Neuron (in vitro differentiated cells): ENCODE results near the gene GNAT3.

Experiments used
- H2AFZ ChIP-seq: one replicate; pipeline ENCODE4 v1.6.1; 2013; ENCODE audit warnings: low read depth, mild to moderate bottlenecking, inconsistent platforms, low read length, moderate library complexity
- H3K27me3 ChIP-seq: one replicate; pipeline ENCODE4 v1.6.1; 2013; ENCODE audit warnings: low read length; ENCODE audit not compliant: insufficient read depth
- H3K36me3 ChIP-seq: one replicate; pipeline ENCODE4 v1.6.1; 2013; ENCODE audit warnings: low read length; ENCODE audit not compliant: insufficient read depth
- H3K4me1 ChIP-seq: one replicate; pipeline ENCODE4 v1.6.1; 2013; ENCODE audit warnings: low read length; ENCODE audit not compliant: insufficient read depth
- H3K4me3 ChIP-seq: 2 replicates; pipeline ENCODE4 v1.5.1; 2013; ENCODE audit warnings: mild to moderate bottlenecking, low read length, moderate library complexity
- H3K9me3 ChIP-seq: one replicate; pipeline ENCODE4 v1.6.1; 2013; ENCODE audit warnings: low read length

GNAT3 gene

DNA sequence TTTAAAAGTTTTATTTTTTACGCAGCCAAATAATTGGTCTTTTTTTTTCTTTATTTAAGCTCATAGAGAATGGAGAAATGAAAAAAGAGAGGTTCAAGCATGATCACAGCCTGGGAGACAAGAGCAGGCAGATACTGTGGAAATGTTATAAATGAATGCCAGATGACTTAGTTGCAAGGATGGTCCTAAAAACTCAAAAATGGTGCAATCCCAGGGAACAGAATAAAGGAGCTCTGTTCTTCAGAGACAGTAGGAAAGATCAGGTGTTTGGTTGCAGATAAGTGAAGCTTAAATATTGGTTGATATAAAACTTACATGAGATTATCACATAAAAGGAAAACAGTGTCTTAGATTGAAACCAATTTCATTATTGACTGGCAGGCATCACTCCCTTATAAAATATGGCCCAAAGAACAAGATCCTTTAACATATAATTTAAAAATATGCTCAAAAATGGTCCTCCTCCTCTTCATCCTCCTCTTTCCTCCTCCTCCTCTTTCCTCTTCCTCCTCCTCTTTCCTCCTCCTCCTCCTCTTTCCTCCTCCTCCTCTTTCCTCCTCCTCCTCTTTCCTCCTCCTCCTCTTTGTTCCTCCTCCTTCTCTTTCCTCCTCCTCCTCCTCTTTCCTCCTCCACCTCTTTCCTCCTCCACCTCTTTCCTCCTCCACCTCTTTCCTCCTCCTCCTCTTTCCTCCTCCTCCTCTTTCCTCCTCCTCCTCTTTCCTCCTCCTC is 18.6 kb downstream of the GNAT3 start:
- no peaks in the 10 kb centered on the region for H3K9me3 ChIP-seq
- no peaks in the 10 kb centered on the region for H3K27me3 ChIP-seq
- no peak overlapping the region for H3K4me3 ChIP-seq
- no peak overlapping the region for H2AFZ ChIP-seq
- no peaks in the 10 kb centered on the region for H3K4me1 ChIP-seq
- no peaks in the 10 kb centered on the region for H3K36me3 ChIP-seq

DNA sequence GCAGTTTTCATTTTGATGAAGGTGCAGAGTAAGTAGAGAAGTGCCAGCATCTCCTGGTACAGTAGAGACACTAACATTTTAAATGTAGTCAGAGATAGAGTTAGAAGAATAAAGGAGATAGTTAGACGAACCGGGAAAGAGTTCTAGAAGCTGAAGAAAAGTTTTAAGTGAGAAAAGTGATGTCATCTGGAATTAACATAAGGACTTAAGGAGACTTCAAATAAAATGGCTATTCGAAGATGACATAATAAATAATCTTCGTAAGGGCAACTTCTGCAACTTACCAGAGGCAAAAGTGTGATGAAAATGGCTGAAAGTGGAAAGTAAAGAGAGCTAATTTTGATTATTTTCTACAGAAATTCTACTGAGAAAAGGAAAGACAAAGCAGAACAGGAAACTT is 20.4 kb downstream of the GNAT3 start:
- H3K27me3 ChIP-seq: no peaks in the 10 kb centered on the region
- no peak overlapping the region for H2AFZ ChIP-seq
- H3K9me3 ChIP-seq: no peaks in the 10 kb centered on the region
- no peaks in the 10 kb centered on the region for H3K36me3 ChIP-seq
- H3K4me1 ChIP-seq: no peaks in the 10 kb centered on the region
- no peak overlapping the region for H3K4me3 ChIP-seq

DNA sequence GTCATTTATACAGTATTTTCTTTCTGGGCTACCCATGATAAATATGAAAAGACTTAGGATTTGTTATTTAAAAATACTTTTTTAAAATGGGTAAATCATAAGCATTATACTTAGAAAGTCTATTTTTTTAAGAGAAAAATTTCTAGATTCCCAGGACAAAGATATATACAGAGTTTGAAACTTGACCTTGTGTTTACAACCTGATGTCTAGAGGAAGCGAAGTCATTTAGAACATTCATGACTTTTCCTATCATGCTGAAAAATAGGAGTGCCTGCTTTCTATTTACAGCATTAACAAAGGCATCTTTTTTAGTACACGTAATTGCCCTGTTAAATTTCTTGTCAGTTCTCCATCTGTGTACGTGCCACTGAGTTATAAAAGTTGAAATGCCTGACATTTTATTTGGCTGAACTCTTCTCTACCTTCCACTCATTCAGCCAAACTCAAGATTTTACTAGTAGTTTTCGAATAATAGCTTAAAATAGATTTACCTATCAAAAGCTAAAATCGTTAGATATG is 23.0 kb downstream of the GNAT3 start:
- Histone ChIP-seq H2AFZ (no peak overlapping the region), H3K4me3 (no peak overlapping the region), H3K36me3 (no peaks in the 10 kb centered on the region), H3K4me1 (no peaks in the 10 kb centered on the region), H3K27me3 (no peaks in the 10 kb centered on the region), H3K9me3 (no peaks in the 10 kb centered on the region)

DNA sequence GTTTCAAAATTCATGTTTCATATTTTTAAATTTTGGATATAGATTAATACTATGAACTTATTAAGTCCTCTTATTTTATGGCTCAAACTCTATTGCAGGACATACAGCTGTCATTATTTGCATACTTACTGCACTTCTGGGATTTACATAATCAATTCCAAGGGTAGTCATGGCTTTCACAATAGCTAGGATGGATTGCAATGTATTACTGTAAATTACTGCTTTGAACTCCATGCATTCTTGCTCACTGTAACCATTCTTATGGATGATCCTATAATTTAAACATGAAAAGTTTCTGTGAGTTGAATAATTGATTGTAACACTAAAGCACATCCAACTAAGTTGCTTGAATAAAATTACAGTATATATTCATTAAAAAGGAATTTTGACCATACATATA is 23.5 kb downstream of the GNAT3 start:
- Histone ChIP-seq H3K36me3 (no peaks in the 10 kb centered on the region), H3K9me3 (no peaks in the 10 kb centered on the region), H2AFZ (no peak overlapping the region), H3K27me3 (no peaks in the 10 kb centered on the region), H3K4me3 (no peak overlapping the region), H3K4me1 (no peaks in the 10 kb centered on the region)

DNA sequence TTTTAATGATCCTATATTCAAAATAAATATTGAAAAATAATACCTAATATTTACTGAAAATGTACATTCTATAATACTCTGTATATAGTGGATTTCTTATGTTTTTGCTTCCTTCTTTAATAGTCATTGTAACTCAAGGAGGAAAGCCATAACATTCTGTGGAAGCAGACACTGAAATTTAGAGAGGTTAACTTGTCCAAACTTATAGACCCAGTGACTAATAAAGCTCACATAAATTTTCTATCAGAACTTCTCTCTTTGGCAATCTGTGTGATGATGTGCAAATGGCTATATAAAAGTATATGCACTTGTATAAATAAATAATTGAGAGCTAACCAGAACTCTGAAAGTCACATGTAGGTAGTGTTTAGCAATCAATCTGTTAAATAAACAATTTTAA is 26.1 kb downstream of the GNAT3 start:
- no peaks in the 10 kb centered on the region for H3K4me1 ChIP-seq
- H2AFZ ChIP-seq: no peak overlapping the region
- H3K4me3 ChIP-seq: no peak overlapping the region
- no peaks in the 10 kb centered on the region for H3K9me3 ChIP-seq
- no peaks in the 10 kb centered on the region for H3K36me3 ChIP-seq
- H3K27me3 ChIP-seq: no peaks in the 10 kb centered on the region

DNA sequence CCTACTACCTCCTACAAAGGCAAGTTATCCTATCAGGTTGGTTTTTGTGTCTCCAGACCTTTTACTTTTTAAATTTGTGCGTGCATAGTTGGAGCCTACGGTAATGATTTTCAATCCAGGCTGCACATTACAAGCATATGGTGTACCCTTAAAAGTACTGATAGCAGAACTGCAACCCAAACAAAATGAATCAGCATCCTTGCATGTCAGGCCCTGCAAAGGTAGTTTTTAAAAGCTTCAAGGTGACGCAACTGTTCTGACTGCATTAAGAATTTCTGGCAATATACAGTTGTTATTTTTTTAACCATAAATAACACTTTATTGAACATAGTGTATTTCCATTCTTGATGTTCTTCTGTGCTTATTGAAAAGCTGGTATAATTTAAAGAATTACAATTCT is 28.9 kb downstream of the GNAT3 start:
- no peak overlapping the region for H3K4me3 ChIP-seq
- H2AFZ ChIP-seq: no peak overlapping the region
- no peaks in the 10 kb centered on the region for H3K36me3 ChIP-seq
- H3K4me1 ChIP-seq: no peaks in the 10 kb centered on the region
- no peaks in the 10 kb centered on the region for H3K9me3 ChIP-seq
- H3K27me3 ChIP-seq: no peaks in the 10 kb centered on the region

DNA sequence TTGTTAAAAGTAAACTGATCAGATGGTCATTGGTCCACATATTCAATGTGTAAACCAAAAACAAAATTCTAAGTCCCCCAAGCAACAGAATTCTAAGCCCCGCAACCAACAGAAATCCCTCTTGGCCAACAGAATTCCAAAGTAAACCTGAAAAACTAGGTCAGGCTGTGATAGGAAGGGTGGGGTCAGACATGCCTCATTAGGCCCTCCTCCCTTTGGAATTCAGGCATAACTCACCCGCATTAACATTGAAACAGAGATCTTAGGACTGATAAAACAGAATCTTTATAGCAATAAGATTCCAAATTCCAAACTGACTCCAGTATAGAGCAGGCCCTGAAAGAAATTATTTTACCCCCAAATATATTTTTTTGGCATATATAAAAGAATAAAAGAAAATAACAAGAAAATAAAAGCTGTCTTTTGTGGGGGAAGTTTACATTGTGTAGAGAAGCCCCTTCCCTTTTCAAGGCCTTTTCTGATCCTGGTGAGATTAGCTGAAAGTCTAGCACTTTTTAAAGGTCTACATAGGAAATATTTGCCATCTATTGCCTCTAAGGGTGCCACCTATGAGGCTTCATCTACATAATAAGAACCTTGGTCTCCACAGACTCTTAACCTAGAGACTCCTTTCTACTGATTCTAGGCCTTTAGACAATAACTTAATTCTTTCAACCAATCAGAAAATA is 30.5 kb downstream of the GNAT3 start:
- Histone ChIP-seq H3K36me3 (no peaks in the 10 kb centered on the region), H2AFZ (no peak overlapping the region), H3K27me3 (no peaks in the 10 kb centered on the region), H3K9me3 (no peaks in the 10 kb centered on the region), H3K4me1 (no peaks in the 10 kb centered on the region), H3K4me3 (no peak overlapping the region)

DNA sequence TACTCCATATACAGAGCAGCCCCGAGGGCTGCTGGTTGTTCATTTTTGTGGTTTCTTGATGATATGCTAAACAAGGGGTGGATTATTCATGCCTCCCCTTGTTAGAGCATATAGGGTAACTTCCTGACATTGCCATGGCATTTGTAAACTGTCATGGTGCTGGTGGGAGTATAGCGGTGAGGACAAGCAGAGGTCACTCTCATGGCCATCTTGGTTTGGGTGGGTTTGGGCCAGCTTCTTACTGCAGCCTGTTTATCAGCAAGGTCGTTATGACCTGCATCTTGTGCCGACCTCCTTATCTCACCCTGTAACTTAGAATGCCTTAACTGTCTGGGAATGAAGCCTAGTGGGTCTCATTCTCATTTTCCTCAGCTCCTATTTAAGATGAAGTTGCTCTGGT is 31.3 kb downstream of the GNAT3 start:
- Histone ChIP-seq H2AFZ (no peak overlapping the region), H3K9me3 (no peaks in the 10 kb centered on the region), H3K36me3 (no peaks in the 10 kb centered on the region), H3K27me3 (no peaks in the 10 kb centered on the region), H3K4me3 (no peak overlapping the region), H3K4me1 (no peaks in the 10 kb centered on the region)

DNA sequence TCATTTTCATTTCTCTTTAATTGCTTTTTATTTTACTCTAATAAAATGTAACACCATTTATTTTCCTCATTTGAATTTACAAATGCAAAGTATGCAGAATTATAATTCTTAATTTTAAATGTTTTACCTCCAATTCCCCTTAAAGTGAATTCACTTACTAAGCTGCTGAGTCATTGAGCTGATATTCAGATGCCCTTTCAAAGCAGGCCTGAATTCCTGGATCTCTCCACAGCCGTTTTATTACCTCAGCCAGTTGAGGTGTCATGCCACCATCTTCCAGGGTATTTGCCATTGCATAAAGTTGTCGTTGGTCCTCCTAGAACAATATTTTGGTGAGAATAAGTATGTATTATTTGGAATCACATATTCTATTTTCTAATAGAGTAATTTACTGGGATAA is 33.2 kb downstream of the GNAT3 start:
- Histone ChIP-seq H2AFZ (no peak overlapping the region), H3K36me3 (no peaks in the 10 kb centered on the region), H3K4me3 (no peak overlapping the region), H3K27me3 (no peaks in the 10 kb centered on the region), H3K9me3 (no peaks in the 10 kb centered on the region), H3K4me1 (no peaks in the 10 kb centered on the region)

DNA sequence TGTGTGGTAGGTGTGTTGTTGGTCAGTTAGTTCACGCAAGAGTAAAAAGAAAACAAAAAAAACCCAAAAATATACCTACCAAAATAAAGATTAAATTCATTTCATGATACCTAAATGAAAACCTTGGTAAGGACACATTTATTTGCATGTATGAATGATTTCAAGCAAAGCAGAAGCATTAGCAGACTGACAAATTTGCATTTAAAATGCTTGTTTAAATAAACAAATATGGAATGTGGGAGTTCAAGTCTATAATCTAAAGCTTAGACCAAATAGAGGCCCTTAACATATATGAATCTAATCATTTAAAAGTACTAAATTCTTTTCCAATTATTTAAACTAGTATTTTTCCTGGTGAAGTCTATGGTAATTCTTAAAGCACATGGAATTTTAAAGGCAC is 35.8 kb downstream of the GNAT3 start:
- H3K4me1 ChIP-seq: no peaks in the 10 kb centered on the region
- H3K9me3 ChIP-seq: no peaks in the 10 kb centered on the region

DNA sequence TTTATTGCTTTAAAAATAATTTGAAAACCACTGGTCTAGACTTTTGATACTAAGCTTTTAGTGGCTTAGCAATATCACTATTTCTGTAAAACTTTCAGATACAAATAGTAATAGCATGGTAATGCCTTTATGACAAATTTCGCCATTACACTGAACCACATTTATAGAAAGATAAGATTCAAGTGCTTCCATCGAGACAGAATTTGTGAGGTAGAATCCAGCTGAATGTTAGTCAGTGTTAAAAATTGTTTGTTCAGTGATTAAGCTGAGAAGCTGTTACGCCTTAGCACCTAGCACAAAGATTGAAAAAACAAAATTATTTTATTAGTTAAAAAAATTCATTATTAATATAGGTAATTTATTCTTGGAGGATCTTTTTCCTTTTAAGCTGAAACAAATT is 36.5 kb downstream of the GNAT3 start:
- no peaks in the 10 kb centered on the region for H3K4me1 ChIP-seq
- H3K27me3 ChIP-seq: no peaks in the 10 kb centered on the region
- no peaks in the 10 kb centered on the region for H3K36me3 ChIP-seq
- H2AFZ ChIP-seq: no peak overlapping the region
- no peaks in the 10 kb centered on the region for H3K9me3 ChIP-seq
- no peak overlapping the region for H3K4me3 ChIP-seq

More for the DNA sequence above, 35.8 kb downstream of the GNAT3 start:
- Histone ChIP-seq H2AFZ (no peak overlapping the region), H3K36me3 (no peaks in the 10 kb centered on the region), H3K27me3 (no peaks in the 10 kb centered on the region), H3K4me3 (no peak overlapping the region)

DNA sequence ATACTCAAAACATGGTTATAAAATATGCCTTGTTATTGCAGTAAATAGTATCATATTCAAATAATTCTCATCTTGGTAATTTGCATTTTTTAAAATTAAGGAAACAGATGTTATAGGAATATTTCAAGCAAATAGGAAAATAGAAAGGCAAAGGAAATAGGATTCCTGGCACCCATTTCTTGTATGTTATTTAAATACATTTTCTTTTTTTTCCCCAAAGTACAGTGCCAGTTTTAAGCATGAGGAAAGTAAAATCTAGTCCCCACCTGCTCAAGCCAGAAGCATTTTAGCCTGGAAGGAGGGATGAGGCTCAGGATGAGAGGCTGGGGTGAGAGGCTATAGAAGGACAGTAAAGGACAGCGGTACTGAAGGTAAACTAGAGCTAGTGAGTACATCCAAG is 38.1 kb downstream of the GNAT3 start:
- no peaks in the 10 kb centered on the region for H3K27me3 ChIP-seq
- H3K4me1 ChIP-seq: no peaks in the 10 kb centered on the region
- H3K9me3 ChIP-seq: no peaks in the 10 kb centered on the region
- no peak overlapping the region for H2AFZ ChIP-seq
- no peak overlapping the region for H3K4me3 ChIP-seq
- H3K36me3 ChIP-seq: no peaks in the 10 kb centered on the region

DNA sequence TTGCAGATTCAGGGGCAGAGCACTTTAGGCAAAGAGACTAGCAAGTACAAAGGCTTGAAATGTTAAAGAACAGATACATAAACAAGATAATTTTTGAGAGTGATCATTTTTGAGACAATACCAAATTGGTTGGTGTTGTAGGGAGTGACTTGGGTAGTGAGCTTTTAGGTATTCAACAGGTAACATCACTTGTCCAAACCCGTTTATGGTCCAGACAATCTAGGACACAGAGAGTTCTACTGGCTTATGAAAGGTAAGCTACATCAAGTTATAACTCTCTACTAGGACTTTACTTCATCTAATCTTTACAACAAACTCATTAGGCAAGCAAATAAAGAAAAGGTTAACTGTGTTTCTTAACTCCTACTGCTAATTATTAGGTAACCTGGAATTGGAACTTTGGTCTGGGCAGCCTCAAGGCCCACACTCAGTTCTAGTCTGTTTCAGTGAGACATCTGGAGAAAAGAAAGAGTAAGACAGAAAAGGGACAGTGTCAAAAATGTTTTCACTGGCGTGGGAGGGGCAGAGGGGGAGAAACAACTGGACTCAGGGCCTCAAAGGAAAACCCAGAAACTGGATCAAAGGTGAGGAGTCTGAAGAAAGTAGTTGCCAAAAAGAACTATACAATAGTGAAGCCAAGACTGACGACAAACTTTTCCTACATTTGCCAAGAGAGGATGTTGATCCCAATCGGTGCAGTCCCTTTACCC is 39.2 kb downstream of the GNAT3 start:
- Histone ChIP-seq H3K36me3 (no peaks in the 10 kb centered on the region), H3K4me3 (no peak overlapping the region), H2AFZ (no peak overlapping the region), H3K4me1 (no peaks in the 10 kb centered on the region), H3K9me3 (no peaks in the 10 kb centered on the region), H3K27me3 (no peaks in the 10 kb centered on the region)
